Parathyroid adenoma (tissue), 2 donors: ENCODE data around the gene FOXA3.

ENCODE experiments used
- H2AFZ ChIP-seq: fragments of 300-600 bp; sonication (generic); one replicate; pipeline ENCODE4 v1.7.0; 2017; ENCODE audit warnings: antibody characterized with exemption, mild to moderate bottlenecking
- H3K27ac ChIP-seq: fragments of 300-600 bp; sonication (generic); one replicate; pipeline ENCODE4 v1.7.0; 2017
- H3K27me3 ChIP-seq: fragments of 300-600 bp; sonication (generic); one replicate; pipeline ENCODE4 v1.7.0; 2017; ENCODE audit warnings: low read length; ENCODE audit not compliant: control insufficient read depth, insufficient read depth
- H3K36me3 ChIP-seq: fragments of 300-600 bp; sonication (generic); one replicate; pipeline ENCODE4 v1.7.0; 2017; ENCODE audit warnings: low read length; ENCODE audit not compliant: control insufficient read depth, insufficient read depth
- H3K4me1 ChIP-seq: fragments of 300-600 bp; sonication (generic); one replicate; pipeline ENCODE4 v1.7.0; 2017; ENCODE audit warnings: control low read depth
- H3K4me2 ChIP-seq: fragments of 300-600 bp; sonication (generic); one replicate; pipeline ENCODE4 v1.7.0; 2017; ENCODE audit warnings: low read length
- H3K4me3 ChIP-seq: fragments of 300-600 bp; sonication (generic); one replicate; pipeline ENCODE4 v1.7.0; 2017; ENCODE audit warnings: low read depth, low read length
- H3K79me2 ChIP-seq: fragments of 300-600 bp; sonication (generic); one replicate; pipeline ENCODE4 v1.7.0; 2017; ENCODE audit warnings: control low read depth
- H3K9ac ChIP-seq: fragments of 300-600 bp; sonication (generic); one replicate; pipeline ENCODE4 v1.7.0; 2017; ENCODE audit warnings: mild to moderate bottlenecking
- H3K9me3 ChIP-seq: fragments of 300-600 bp; sonication (generic); one replicate; pipeline ENCODE4 v1.7.0; 2017; ENCODE audit warnings: low read length; ENCODE audit not compliant: control insufficient read depth
- TF ChIP-seq, protein P1 (sequence below): fragments of 300-600 bp; sonication (generic); IDR thresholded peaks from one replicate; pipeline ENCODE4 v1.7.0; 2017; ENCODE audit warnings: antibody characterized with exemption, mild to moderate bottlenecking
- donor health status: primary hyperparathyroidism.

The FOXA3 gene

GRCh38 chr19:45872095-45872919 is 8.2 kb downstream of the FOXA3 start:
- H3K36me3 ChIP-seq = no peaks in the 10 kb centered on the region
- no peaks in the 10 kb centered on the region for H3K9me3 ChIP-seq
- no peaks in the 10 kb centered on the region for H3K4me1 ChIP-seq
- no peak overlapping the region for H3K4me3 ChIP-seq
- no peak overlapping the region for H3K4me2 ChIP-seq
- H3K79me2 ChIP-seq = no peaks in the 10 kb centered on the region
- TF ChIP-seq, protein P1, sequence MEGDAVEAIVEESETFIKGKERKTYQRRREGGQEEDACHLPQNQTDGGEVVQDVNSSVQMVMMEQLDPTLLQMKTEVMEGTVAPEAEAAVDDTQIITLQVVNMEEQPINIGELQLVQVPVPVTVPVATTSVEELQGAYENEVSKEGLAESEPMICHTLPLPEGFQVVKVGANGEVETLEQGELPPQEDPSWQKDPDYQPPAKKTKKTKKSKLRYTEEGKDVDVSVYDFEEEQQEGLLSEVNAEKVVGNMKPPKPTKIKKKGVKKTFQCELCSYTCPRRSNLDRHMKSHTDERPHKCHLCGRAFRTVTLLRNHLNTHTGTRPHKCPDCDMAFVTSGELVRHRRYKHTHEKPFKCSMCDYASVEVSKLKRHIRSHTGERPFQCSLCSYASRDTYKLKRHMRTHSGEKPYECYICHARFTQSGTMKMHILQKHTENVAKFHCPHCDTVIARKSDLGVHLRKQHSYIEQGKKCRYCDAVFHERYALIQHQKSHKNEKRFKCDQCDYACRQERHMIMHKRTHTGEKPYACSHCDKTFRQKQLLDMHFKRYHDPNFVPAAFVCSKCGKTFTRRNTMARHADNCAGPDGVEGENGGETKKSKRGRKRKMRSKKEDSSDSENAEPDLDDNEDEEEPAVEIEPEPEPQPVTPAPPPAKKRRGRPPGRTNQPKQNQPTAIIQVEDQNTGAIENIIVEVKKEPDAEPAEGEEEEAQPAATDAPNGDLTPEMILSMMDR = no peak
- H3K27me3 ChIP-seq = no peaks in the 10 kb centered on the region
- H2AFZ ChIP-seq = no peak overlapping the region
- H3K27ac ChIP-seq = no peak overlapping the region
- H3K9ac ChIP-seq = no peak overlapping the region

DNA sequence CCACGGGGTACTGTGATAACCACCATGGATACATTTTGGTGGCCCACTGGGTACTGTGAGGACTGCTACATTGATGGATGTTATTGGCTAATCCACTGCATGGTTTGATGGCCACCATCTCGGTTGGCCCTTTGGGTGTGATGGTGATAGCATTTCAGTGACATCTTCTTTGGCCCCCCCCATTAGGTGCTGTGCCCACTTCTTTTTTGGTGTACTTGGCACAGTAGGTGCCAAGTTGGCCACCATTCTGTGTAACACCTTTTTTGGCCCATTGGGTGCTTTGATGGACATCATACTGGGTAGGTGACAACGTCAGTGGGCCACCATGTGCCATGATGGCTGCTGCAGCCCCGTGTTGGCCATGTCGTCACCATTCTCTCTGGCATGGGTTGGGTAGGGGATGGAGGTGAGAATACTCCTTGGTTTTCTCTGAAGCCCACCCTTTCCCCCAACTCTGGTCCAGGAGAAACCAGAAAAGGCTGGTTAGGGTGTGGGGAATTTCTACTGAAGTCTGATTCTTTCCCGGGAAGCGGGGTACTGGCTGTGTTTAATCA is 9.2 kb downstream of the FOXA3 start:
- Histone ChIP-seq H3K9ac (no peak overlapping the region), H3K4me2 (no peak overlapping the region)

DNA sequence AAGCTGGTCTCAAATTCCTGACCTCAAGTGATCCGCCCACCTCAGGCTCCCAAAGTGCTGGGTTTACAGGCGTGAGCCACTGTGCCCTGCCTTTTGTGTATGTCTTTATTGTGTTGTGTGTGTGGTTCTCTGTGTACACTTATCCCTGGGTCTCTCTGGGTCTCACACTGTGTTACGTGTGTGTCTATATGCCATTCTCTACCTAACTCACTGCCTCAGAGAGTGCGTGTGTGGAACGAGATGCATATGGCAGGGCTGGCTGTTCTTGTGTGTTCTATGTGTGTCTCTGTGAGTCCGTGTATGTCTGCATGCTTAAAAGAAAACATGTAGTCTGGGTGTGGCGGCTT is 10.5 kb downstream of the FOXA3 start:
- TF ChIP-seq, protein P1 = no peak
- no peaks in the 10 kb centered on the region for H3K36me3 ChIP-seq
- no peaks in the 10 kb centered on the region for H3K27me3 ChIP-seq
- H3K9ac ChIP-seq = no peak overlapping the region
- H2AFZ ChIP-seq = no peak overlapping the region
- no peak overlapping the region for H3K27ac ChIP-seq
- H3K4me3 ChIP-seq = no peak overlapping the region
- no peaks in the 10 kb centered on the region for H3K4me1 ChIP-seq
- H3K79me2 ChIP-seq = no peaks in the 10 kb centered on the region
- H3K9me3 ChIP-seq = no peaks in the 10 kb centered on the region
- no peak overlapping the region for H3K4me2 ChIP-seq

More for the DNA sequence above, 9.2 kb downstream of the FOXA3 start:
- Histone ChIP-seq H3K9me3 (no peaks in the 10 kb centered on the region), H3K4me3 (no peak overlapping the region), H3K36me3 (no peaks in the 10 kb centered on the region), H3K4me1 (no peaks in the 10 kb centered on the region), H3K27ac (no peak overlapping the region), H3K27me3 (no peaks in the 10 kb centered on the region), H3K79me2 (no peaks in the 10 kb centered on the region), H2AFZ (no peak overlapping the region)
- TF ChIP-seq, protein P1 = no peak

GRCh38 chr19:45876161-45876410 is 12.0 kb downstream of the FOXA3 start:
- H3K4me1 ChIP-seq = no peaks in the 10 kb centered on the region
- H3K27me3 ChIP-seq = no peaks in the 10 kb centered on the region
- no peak overlapping the region for H2AFZ ChIP-seq
- TF ChIP-seq, protein P1 = no peak
- no peak overlapping the region for H3K9ac ChIP-seq
- H3K27ac ChIP-seq = no peak overlapping the region
- H3K4me3 ChIP-seq = no peak overlapping the region
- H3K4me2 ChIP-seq = no peak overlapping the region
- H3K79me2 ChIP-seq = no peaks in the 10 kb centered on the region
- H3K9me3 ChIP-seq = no peaks in the 10 kb centered on the region
- no peaks in the 10 kb centered on the region for H3K36me3 ChIP-seq
